Measurements from ENCODE around the gene NRP1.
"Not testable (repeated sequence)": the region's sequence is repeated elsewhere in the genome, so short reads cannot be mapped to it uniquely, and the experiment has no call there.

Gene NRP1

GRCh38 chr10:33240931-33241330 is 93.5 kb downstream of the NRP1 start:
- in situ Hi-C loops (cut with MboI; ENCODE audit: low sequenced_read_pairs): no loop called here

- in situ Hi-C loops (cut with MboI; ENCODE audit: low sequenced_read_pairs): no loop called here
These were observed 94.2 kb downstream of the NRP1 start for GRCh38 chr10:33240258-33240657.

GRCh38 chr10:33239257-33239656 is 95.2 kb downstream of the NRP1 start:
- in situ Hi-C loops (cut with MboI; ENCODE audit: low sequenced_read_pairs): no loop called here

- in situ Hi-C loops (cut with MboI; ENCODE audit: low sequenced_read_pairs): no loop called here
These were observed 95.8 kb downstream of the NRP1 start for GRCh38 chr10:33238643-33239042.

GRCh38 chr10:33237736-33238624 is 96.5 kb downstream of the NRP1 start:
- in situ Hi-C loops (cut with MboI; ENCODE audit: low sequenced_read_pairs): no loop called here

GRCh38 chr10:33236916-33237315 is 97.6 kb downstream of the NRP1 start:
- in situ Hi-C loops (cut with MboI; ENCODE audit: low sequenced_read_pairs): no loop called here

GRCh38 chr10:33235951-33236350 is 98.5 kb downstream of the NRP1 start:
- in situ Hi-C loops (cut with MboI; ENCODE audit: low sequenced_read_pairs): no loop called here

- in situ Hi-C loops (cut with MboI; ENCODE audit: low sequenced_read_pairs): no loop called here
These were observed 99.1 kb downstream of the NRP1 start for GRCh38 chr10:33235251-33235884.

- in situ Hi-C loops (cut with MboI; ENCODE audit: low sequenced_read_pairs): no loop called here
These were observed 99.6 kb downstream of the NRP1 start for GRCh38 chr10:33234831-33235237.

GRCh38 chr10:33233635-33234034 is 100.8 kb downstream of the NRP1 start:
- in situ Hi-C loops (cut with MboI; ENCODE audit: low sequenced_read_pairs): no loop called here

GRCh38 chr10:33233221-33233620 is 101.2 kb downstream of the NRP1 start:
- in situ Hi-C loops (cut with MboI; ENCODE audit: low sequenced_read_pairs): no loop called here

GRCh38 chr10:33231621-33232350 is 102.7 kb downstream of the NRP1 start:
- in situ Hi-C loops (cut with MboI; ENCODE audit: low sequenced_read_pairs): no loop called here

GRCh38 chr10:33229949-33230267 is 104.6 kb downstream of the NRP1 start:
- in situ Hi-C loops (cut with MboI; ENCODE audit: low sequenced_read_pairs): no loop called here

GRCh38 chr10:33229252-33229948 is 105.1 kb downstream of the NRP1 start:
- in situ Hi-C loops (cut with MboI; ENCODE audit: low sequenced_read_pairs): no loop called here

GRCh38 chr10:33228426-33228825 is 106.0 kb downstream of the NRP1 start:
- in situ Hi-C loops (cut with MboI; ENCODE audit: low sequenced_read_pairs): no loop called here

GRCh38 chr10:33227489-33227888 is 107.0 kb downstream of the NRP1 start:
- in situ Hi-C loops (cut with MboI; ENCODE audit: low sequenced_read_pairs): no loop called here

GRCh38 chr10:33224251-33224965 is 110.1 kb downstream of the NRP1 start:
- in situ Hi-C loops (cut with MboI; ENCODE audit: low sequenced_read_pairs): no loop called here

- in situ Hi-C loops (cut with MboI; ENCODE audit: low sequenced_read_pairs): no loop called here
These were observed 111.0 kb downstream of the NRP1 start for GRCh38 chr10:33223326-33224000.

- in situ Hi-C loops (cut with MboI; ENCODE audit: low sequenced_read_pairs): not testable (repeated sequence)
These were observed 112.2 kb downstream of the NRP1 start for GRCh38 chr10:33222304-33222703.

- in situ Hi-C loops (cut with MboI; ENCODE audit: low sequenced_read_pairs): no loop called here
These were observed 116.6 kb downstream of the NRP1 start for GRCh38 chr10:33217854-33218253.
